ENCODE measurements around the gene KLF15.

KLF15 gene

GRCh38 chr3:126357295-126358037 lies at the start of gene KLF15:
Gene KLF15, minus strand, starts transcription at chr3:126357408. Its CDS starts 4,486 bp downstream, at chr3:126352922.
- DNase-seq: peak; percentile 82 to 84 (median 83)

GRCh38 chr3:126406389-126407296 lies 49.4 kb upstream of the KLF15 start:
- no peak for DNase-seq

- no peak for DNase-seq
These were observed 45.6 kb upstream of the KLF15 start for GRCh38 chr3:126402666-126403302.

GRCh38 chr3:126402178-126402577 lies 45.0 kb upstream of the KLF15 start:
- DNase-seq: no peak

GRCh38 chr3:126401611-126402160 lies 44.5 kb upstream of the KLF15 start:
- DNase-seq: no peak

- DNase-seq: no peak
These were observed 42.5 kb upstream of the KLF15 start for GRCh38 chr3:126399756-126400155.

GRCh38 chr3:126399351-126399735 lies 42.1 kb upstream of the KLF15 start:
- DNase-seq: no peak

GRCh38 chr3:126398423-126399350 lies 41.5 kb upstream of the KLF15 start:
- no peak for DNase-seq

GRCh38 chr3:126397610-126398422 lies 40.6 kb upstream of the KLF15 start:
- DNase-seq: no peak

- DNase-seq: no peak
These were observed 39.3 kb upstream of the KLF15 start for GRCh38 chr3:126396536-126396935.

GRCh38 chr3:126395846-126396513 lies 38.8 kb upstream of the KLF15 start:
- no peak for DNase-seq

- DNase-seq: no peak
These were observed 37.7 kb upstream of the KLF15 start for GRCh38 chr3:126394977-126395321.

- peak; percentile 57 to 79 (median 60) for DNase-seq
These were observed 37.2 kb upstream of the KLF15 start, which contains the start of gene CFAP100 for GRCh38 chr3:126394179-126394976. Gene CFAP100, plus strand, starts transcription at chr3:126394909. Its CDS starts 1,092 bp downstream, at chr3:126396001.

GRCh38 chr3:126393563-126393962 lies 36.4 kb upstream of the KLF15 start:
- no peak for DNase-seq

GRCh38 chr3:126392246-126392645 lies 35.0 kb upstream of the KLF15 start:
- DNase-seq: no peak

- no peak for DNase-seq
These were observed 34.4 kb upstream of the KLF15 start for GRCh38 chr3:126391631-126392030.

- no peak for DNase-seq
These were observed 33.5 kb upstream of the KLF15 start for GRCh38 chr3:126390751-126391150.

GRCh38 chr3:126390201-126390600 lies 33.0 kb upstream of the KLF15 start:
- DNase-seq: no peak

GRCh38 chr3:126389794-126390146 lies 32.6 kb upstream of the KLF15 start:
- DNase-seq: no peak

Measured in NCI-H1417 (cell line).